Gastrocnemius medialis (tissue), 4 donors: ENCODE measurements around the gene CDHR4.

ENCODE experiments used
- CTCF ChIP-seq, 5 experiments: fragments of 450-650 bp in 3 of 5; fragments of 200-600 bp in 2 of 5; sonication (generic) in 2 of 5; IDR thresholded peaks in 4 of 5; conservative IDR thresholded peaks in 1 of 5; 1 replicate in 4 of 5; 2 replicates in 1 of 5; pipeline ENCODE4 v1.5.1; 2016 to 2019; ENCODE audit warnings: antibody characterized with exemption in 5 of 5, mild to moderate bottlenecking in 3 of 5, moderate library complexity in 3 of 5
- POLR2A ChIP-seq, 2 donors: fragments of 450-650 bp; IDR thresholded peaks; one replicate each; pipeline ENCODE4 v1.6.1; 2017; ENCODE audit warnings: antibody characterized with exemption in 2 of 2, mild to moderate bottlenecking in 2 of 2, moderate library complexity in 2 of 2

DNA sequence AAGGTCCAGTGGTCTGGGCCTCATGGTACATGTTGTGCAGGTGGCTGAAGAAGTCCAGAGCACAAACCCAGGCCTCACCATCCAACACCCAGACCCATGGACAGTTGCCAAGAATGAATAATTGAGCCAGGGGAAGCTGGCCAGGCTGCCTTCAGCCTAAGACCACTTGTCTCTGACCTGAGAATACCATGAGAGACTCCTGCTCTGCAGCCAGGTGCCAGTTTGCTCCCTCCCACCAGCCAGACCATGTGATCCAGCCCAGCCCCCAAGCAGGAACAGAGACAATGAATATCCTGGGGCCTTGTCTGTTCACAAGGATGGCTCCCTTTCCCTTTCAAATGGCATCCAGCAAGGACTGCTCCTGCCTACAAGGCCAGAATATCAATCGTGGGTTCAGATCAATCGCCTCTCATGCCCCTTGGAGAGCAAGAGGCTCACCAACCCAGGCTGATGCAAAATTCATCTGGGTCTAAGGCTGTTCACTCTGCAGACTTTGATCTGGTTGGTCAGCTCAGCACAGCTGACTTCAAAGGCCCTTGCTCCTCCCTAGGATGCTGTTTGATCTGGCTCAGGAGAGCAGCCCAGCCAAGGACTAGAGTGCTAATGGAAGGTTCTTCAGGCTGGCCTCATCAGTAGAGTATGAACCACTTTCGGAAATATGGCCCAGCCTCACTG is 43.3 kb upstream of the CDHR4 start:
- TF ChIP-seq CTCF (IDR thresholded peaks at IDR 0.05 in 4 of 5, conservative IDR thresholded peaks at IDR 0.05 in 1 of 5) (no peak), POLR2A (IDR thresholded peaks at IDR 0.05) (no peak)
